C4-2B (cell line): Measurements from ENCODE around the gene KLHDC4.

Experiments
- ZFX ChIP-seq: fragments of 450-650 bp; IDR thresholded peaks from 2 replicates; pipeline ENCODE4 v1.6.1; 2017
- TF ChIP-seq, protein P1 (sequence below): fragments of 450-650 bp; conservative IDR thresholded peaks from 2 replicates; pipeline ENCODE4 v1.5.1; 2017; ENCODE audit warnings: mild to moderate bottlenecking

DNA sequence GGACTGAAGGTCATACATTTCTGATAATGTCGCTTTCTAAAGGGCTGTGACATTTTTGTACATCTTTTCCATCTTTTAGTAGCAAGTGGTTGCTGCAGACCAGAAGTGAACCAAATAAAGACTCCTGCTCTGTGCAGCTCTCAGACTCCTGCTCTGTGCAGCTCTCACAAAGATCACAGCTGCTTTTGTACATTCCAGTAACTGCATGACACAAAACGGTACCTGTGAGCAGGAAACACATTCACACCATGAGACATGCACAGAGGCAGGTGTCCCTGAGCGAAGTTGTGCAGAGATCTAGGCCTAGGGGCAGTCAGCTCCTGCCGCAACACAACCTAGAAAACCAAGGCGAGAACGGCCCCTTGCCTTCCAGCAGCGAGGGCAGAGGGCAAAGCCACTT, 67.5 kb downstream of the KLHDC4 start:
- TF ChIP-seq, protein P1, sequence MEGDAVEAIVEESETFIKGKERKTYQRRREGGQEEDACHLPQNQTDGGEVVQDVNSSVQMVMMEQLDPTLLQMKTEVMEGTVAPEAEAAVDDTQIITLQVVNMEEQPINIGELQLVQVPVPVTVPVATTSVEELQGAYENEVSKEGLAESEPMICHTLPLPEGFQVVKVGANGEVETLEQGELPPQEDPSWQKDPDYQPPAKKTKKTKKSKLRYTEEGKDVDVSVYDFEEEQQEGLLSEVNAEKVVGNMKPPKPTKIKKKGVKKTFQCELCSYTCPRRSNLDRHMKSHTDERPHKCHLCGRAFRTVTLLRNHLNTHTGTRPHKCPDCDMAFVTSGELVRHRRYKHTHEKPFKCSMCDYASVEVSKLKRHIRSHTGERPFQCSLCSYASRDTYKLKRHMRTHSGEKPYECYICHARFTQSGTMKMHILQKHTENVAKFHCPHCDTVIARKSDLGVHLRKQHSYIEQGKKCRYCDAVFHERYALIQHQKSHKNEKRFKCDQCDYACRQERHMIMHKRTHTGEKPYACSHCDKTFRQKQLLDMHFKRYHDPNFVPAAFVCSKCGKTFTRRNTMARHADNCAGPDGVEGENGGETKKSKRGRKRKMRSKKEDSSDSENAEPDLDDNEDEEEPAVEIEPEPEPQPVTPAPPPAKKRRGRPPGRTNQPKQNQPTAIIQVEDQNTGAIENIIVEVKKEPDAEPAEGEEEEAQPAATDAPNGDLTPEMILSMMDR = no peak
- no peak for TF ChIP-seq ZFX
